K562 (cell line): ENCODE data around the gene POLR2M. TPM values are rescaled to one million over a fixed set of nuclear protein-coding genes. Genes with fewer than 3 reads are reported as not detected.

Experiments
- RBM22 ChIP-seq: fragments of 200-400 bp; formaldehyde crosslinking; IDR thresholded peaks from 2 replicates; pipeline ENCODE4 v1.6.1; 2018; ENCODE audit warnings: low read length, low read depth; ENCODE audit not compliant: poor library complexity, severe bottlenecking
- ZNF785 ChIP-seq: fragments of 250-450 bp; sonication (Bioruptor Pico); IDR thresholded peaks from 2 replicates; pipeline ENCODE4 v1.4.0; 2020; ENCODE audit warnings: mild to moderate bottlenecking
- polyA plus RNA-seq, 8 experiments: library from polyadenylated mRNA; depleted of rRNA in 4 of 8; stranded (reverse) in 5 of 8; unstranded in 3 of 8; fragments of >200 nt; fragmentation: Nextera tagmentation in 2 of 8; fragmentation: Illumina TruSeq in 1 of 8; extraction: Ambion mirVana in 2 of 8; extraction: Trizol in 1 of 8; gene quantifications; 2 replicates each; pipeline versions ENCODE4 v1.2.1 to v1.2.3, GENCODE V29; 2011 to 2014; ENCODE audit warnings: inconsistent platforms in 1 of 8, missing spikeins in 1 of 8
- total RNA-seq, 7 experiments: library from RNA; depleted of rRNA in 6 of 7; stranded (reverse); fragments of >200 nt in 6 of 7; fragmentation: Illumina TruSeq in 2 of 7; extraction: Trizol in 2 of 7; gene quantifications; 2 replicates each; pipeline versions ENCODE4 v1.2.1 to v1.2.3, GENCODE V29; 2011 to 2021; ENCODE audit warnings: low replicate concordance in 1 of 7
- TF ChIP-seq, protein P1 (sequence below): fragments of 200-600 bp; sonication (generic); IDR thresholded peaks from one replicate; pipeline ENCODE4 v1.6.1; 2012; ENCODE audit warnings: mild to moderate bottlenecking, low read depth, low read length, inconsistent platforms

Gene POLR2M
- total and polyA plus RNA-seq, 9 of the 15 experiments (the other 6 are each of a cell fraction or from before 2014, with no cell fraction given), result 9.2 to 1,050 (median 43.0) TPM

GRCh38 chr15:57730876-57731275 is 24.4 kb downstream of the POLR2M start (continued):
- TF ChIP-seq, protein P1, sequence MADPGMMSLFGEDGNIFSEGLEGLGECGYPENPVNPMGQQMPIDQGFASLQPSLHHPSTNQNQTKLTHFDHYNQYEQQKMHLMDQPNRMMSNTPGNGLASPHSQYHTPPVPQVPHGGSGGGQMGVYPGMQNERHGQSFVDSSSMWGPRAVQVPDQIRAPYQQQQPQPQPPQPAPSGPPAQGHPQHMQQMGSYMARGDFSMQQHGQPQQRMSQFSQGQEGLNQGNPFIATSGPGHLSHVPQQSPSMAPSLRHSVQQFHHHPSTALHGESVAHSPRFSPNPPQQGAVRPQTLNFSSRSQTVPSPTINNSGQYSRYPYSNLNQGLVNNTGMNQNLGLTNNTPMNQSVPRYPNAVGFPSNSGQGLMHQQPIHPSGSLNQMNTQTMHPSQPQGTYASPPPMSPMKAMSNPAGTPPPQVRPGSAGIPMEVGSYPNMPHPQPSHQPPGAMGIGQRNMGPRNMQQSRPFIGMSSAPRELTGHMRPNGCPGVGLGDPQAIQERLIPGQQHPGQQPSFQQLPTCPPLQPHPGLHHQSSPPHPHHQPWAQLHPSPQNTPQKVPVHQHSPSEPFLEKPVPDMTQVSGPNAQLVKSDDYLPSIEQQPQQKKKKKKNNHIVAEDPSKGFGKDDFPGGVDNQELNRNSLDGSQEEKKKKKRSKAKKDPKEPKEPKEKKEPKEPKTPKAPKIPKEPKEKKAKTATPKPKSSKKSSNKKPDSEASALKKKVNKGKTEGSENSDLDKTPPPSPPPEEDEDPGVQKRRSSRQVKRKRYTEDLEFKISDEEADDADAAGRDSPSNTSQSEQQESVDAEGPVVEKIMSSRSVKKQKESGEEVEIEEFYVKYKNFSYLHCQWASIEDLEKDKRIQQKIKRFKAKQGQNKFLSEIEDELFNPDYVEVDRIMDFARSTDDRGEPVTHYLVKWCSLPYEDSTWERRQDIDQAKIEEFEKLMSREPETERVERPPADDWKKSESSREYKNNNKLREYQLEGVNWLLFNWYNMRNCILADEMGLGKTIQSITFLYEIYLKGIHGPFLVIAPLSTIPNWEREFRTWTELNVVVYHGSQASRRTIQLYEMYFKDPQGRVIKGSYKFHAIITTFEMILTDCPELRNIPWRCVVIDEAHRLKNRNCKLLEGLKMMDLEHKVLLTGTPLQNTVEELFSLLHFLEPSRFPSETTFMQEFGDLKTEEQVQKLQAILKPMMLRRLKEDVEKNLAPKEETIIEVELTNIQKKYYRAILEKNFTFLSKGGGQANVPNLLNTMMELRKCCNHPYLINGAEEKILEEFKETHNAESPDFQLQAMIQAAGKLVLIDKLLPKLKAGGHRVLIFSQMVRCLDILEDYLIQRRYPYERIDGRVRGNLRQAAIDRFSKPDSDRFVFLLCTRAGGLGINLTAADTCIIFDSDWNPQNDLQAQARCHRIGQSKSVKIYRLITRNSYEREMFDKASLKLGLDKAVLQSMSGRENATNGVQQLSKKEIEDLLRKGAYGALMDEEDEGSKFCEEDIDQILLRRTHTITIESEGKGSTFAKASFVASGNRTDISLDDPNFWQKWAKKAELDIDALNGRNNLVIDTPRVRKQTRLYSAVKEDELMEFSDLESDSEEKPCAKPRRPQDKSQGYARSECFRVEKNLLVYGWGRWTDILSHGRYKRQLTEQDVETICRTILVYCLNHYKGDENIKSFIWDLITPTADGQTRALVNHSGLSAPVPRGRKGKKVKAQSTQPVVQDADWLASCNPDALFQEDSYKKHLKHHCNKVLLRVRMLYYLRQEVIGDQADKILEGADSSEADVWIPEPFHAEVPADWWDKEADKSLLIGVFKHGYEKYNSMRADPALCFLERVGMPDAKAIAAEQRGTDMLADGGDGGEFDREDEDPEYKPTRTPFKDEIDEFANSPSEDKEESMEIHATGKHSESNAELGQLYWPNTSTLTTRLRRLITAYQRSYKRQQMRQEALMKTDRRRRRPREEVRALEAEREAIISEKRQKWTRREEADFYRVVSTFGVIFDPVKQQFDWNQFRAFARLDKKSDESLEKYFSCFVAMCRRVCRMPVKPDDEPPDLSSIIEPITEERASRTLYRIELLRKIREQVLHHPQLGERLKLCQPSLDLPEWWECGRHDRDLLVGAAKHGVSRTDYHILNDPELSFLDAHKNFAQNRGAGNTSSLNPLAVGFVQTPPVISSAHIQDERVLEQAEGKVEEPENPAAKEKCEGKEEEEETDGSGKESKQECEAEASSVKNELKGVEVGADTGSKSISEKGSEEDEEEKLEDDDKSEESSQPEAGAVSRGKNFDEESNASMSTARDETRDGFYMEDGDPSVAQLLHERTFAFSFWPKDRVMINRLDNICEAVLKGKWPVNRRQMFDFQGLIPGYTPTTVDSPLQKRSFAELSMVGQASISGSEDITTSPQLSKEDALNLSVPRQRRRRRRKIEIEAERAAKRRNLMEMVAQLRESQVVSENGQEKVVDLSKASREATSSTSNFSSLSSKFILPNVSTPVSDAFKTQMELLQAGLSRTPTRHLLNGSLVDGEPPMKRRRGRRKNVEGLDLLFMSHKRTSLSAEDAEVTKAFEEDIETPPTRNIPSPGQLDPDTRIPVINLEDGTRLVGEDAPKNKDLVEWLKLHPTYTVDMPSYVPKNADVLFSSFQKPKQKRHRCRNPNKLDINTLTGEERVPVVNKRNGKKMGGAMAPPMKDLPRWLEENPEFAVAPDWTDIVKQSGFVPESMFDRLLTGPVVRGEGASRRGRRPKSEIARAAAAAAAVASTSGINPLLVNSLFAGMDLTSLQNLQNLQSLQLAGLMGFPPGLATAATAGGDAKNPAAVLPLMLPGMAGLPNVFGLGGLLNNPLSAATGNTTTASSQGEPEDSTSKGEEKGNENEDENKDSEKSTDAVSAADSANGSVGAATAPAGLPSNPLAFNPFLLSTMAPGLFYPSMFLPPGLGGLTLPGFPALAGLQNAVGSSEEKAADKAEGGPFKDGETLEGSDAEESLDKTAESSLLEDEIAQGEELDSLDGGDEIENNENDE, result no peak
- TF ChIP-seq ZNF785 (CRISPR knock-in tag), result no peak
- no peak for TF ChIP-seq RBM22
